Measurements from ENCODE around the gene MACROD1. TPM values are rescaled to one million over a fixed set of nuclear protein-coding genes. Genes with fewer than 3 reads are reported as not detected.

Gene MACROD1
- total and polyA plus RNA-seq, 2 experiments from 2014 or later, result 21.2 to 29.8 TPM

GRCh38 chr11:64151337-64151736 is 14.6 kb downstream of the MACROD1 start:
- no peaks in the 10 kb centered on the region for H3K36me3 ChIP-seq (replicated peaks; ENCODE audit: insufficient read depth, low read depth)
- H3K9me3 ChIP-seq (ENCODE audit: low read depth), result no peaks in the 10 kb centered on the region
- 96% methylated on average over 8 of the region's 8 CpGs for WGBS (ENCODE audit: low lambda C conversion rate, missing lambda C conversion rate)
- H4K20me1 ChIP-seq (ENCODE audit: insufficient read depth, poor library complexity, severe bottlenecking), result no peaks in the 10 kb centered on the region
- no peak for TF ChIP-seq EZH2 (IDR thresholded peaks at IDR 0.05; ENCODE audit: borderline replicate concordance)
- TF ChIP-seq, protein P1, sequence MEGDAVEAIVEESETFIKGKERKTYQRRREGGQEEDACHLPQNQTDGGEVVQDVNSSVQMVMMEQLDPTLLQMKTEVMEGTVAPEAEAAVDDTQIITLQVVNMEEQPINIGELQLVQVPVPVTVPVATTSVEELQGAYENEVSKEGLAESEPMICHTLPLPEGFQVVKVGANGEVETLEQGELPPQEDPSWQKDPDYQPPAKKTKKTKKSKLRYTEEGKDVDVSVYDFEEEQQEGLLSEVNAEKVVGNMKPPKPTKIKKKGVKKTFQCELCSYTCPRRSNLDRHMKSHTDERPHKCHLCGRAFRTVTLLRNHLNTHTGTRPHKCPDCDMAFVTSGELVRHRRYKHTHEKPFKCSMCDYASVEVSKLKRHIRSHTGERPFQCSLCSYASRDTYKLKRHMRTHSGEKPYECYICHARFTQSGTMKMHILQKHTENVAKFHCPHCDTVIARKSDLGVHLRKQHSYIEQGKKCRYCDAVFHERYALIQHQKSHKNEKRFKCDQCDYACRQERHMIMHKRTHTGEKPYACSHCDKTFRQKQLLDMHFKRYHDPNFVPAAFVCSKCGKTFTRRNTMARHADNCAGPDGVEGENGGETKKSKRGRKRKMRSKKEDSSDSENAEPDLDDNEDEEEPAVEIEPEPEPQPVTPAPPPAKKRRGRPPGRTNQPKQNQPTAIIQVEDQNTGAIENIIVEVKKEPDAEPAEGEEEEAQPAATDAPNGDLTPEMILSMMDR (IDR thresholded peaks at IDR 0.05; ENCODE audit: poor library complexity), result no peak
- TF ChIP-seq EZH2phosphoT487 (IDR thresholded peaks at IDR 0.05; ENCODE audit: low read depth, severe bottlenecking, unreplicated experiment), result no peak
- H2AFZ ChIP-seq, result no peak overlapping the region
- H3K79me2 ChIP-seq, result no peaks in the 10 kb centered on the region
- no peaks in the 10 kb centered on the region for H3K9me2 ChIP-seq (replicated peaks; ENCODE audit: insufficient read depth)
- no peak for DNase-seq (ENCODE audit: low spot score)
- no peak overlapping the region for H3K4me3 ChIP-seq
- no peak overlapping the region for H3K27ac ChIP-seq
- no peaks in the 10 kb centered on the region for H3K27me3 ChIP-seq
- H3K4me1 ChIP-seq (ENCODE audit: insufficient read depth), result no peaks in the 10 kb centered on the region
- H3K4me2 ChIP-seq, result no peak overlapping the region

DNA sequence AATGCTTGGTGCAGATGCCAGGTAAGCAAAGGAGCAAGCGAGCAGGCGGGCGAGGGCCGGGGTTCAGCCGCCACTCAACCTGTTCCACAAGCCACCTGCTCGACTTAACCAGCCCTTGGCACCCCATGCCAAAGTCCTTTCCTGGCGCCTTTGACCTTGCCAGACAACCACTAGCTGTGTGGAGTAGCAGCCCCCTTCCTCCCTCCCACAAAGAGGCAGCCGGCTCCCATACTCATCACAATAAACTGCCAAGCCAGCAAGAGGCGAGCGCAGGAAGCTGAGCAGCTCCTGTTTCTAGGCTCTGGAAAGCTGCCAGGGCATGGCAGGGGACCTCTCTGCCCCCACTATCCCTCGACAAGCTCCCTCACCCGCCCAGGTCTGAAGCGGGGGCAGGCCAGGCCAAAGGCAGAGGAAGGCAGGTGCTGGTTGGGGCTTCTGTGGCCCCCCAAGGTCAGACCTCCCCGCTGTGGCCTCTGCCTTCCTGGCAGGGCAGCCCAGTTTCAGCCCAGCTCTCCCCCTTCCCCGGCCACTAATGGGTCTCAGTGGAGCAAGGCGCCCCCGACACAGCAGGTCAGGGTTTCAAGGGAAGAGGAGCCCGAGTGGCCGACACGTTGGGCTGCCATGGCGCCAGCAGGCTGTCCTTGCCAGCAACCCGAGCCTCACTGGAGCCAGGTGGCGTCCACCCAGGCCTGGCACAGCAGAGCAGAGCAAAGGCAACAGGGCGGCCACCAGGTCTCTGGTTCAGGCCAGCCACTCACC is 15.3 kb downstream of the MACROD1 start:
- Histone ChIP-seq H3K27me3 (no peaks in the 10 kb centered on the region), H3K4me2 (no peak overlapping the region), H3K9me3 (ENCODE audit: low read depth) (no peaks in the 10 kb centered on the region), H3K4me1 (ENCODE audit: insufficient read depth) (no peaks in the 10 kb centered on the region), H2AFZ (no peak overlapping the region), H3K36me3 (replicated peaks; ENCODE audit: insufficient read depth, low read depth) (no peaks in the 10 kb centered on the region), H4K20me1 (ENCODE audit: insufficient read depth, poor library complexity, severe bottlenecking) (no peaks in the 10 kb centered on the region), H3K27ac (no peak overlapping the region), H3K4me3 (no peak overlapping the region), H3K79me2 (no peaks in the 10 kb centered on the region), H3K9me2 (replicated peaks; ENCODE audit: insufficient read depth) (no peaks in the 10 kb centered on the region)
- no peak for DNase-seq (ENCODE audit: low spot score)
- TF ChIP-seq EZH2 (IDR thresholded peaks at IDR 0.05; ENCODE audit: borderline replicate concordance) (no peak), EZH2phosphoT487 (IDR thresholded peaks at IDR 0.05; ENCODE audit: low read depth, severe bottlenecking, unreplicated experiment) (no peak)
- TF ChIP-seq, protein P1 (IDR thresholded peaks at IDR 0.05; ENCODE audit: poor library complexity), result no peak
- 92% methylated on average over 24 of the region's 24 CpGs for WGBS (ENCODE audit: low lambda C conversion rate, missing lambda C conversion rate)

GRCh38 chr11:64150051-64150450 is 15.9 kb downstream of the MACROD1 start:
- TF ChIP-seq EZH2 (IDR thresholded peaks at IDR 0.05; ENCODE audit: borderline replicate concordance) (no peak), EZH2phosphoT487 (IDR thresholded peaks at IDR 0.05; ENCODE audit: low read depth, severe bottlenecking, unreplicated experiment) (no peak)
- TF ChIP-seq, protein P1 (IDR thresholded peaks at IDR 0.05; ENCODE audit: poor library complexity), result no peak
- H3K9me2 ChIP-seq (replicated peaks; ENCODE audit: insufficient read depth), result no peaks in the 10 kb centered on the region
- H3K36me3 ChIP-seq (replicated peaks; ENCODE audit: insufficient read depth, low read depth), result no peaks in the 10 kb centered on the region
- no peaks in the 10 kb centered on the region for H4K20me1 ChIP-seq (ENCODE audit: insufficient read depth, poor library complexity, severe bottlenecking)
- H3K27ac ChIP-seq, result no peak overlapping the region
- no peaks in the 10 kb centered on the region for H3K4me1 ChIP-seq (ENCODE audit: insufficient read depth)
- no peak overlapping the region for H3K4me2 ChIP-seq
- no peaks in the 10 kb centered on the region for H3K79me2 ChIP-seq
- DNase-seq (ENCODE audit: low spot score), result no peak
- 95% methylated on average over 15 of the region's 15 CpGs for WGBS (ENCODE audit: low lambda C conversion rate, missing lambda C conversion rate)
- H3K27me3 ChIP-seq, result no peaks in the 10 kb centered on the region
- no peak overlapping the region for H2AFZ ChIP-seq
- H3K9me3 ChIP-seq (ENCODE audit: low read depth), result no peaks in the 10 kb centered on the region
- no peak overlapping the region for H3K4me3 ChIP-seq

Data from hepatocyte (in vitro differentiated cells).